Gastrocnemius medialis (tissue), 4 donors: Measurements from ENCODE around the gene IL15. TPM values are rescaled to one million over a fixed set of nuclear protein-coding genes. Genes with fewer than 3 reads are reported as not detected.

Experiments used
- ATAC-seq, 2 donors: fragments of 150-250 bp; one replicate each; pipeline ENCODE4 v1.9.1; 2016
- DNase-seq, 2 donors: peaks; one replicate each; pipeline ENCODE4 v3.0.0-alpha.2; 2019
- H3K27ac ChIP-seq, 4 donors: fragments of 200-600 bp; sonication (generic); 1 replicate in 1 of 4; 2 replicates in 3 of 4; pipeline ENCODE4 v1.5.1; 2016 to 2018; ENCODE audit warnings: mild to moderate bottlenecking in 2 of 4, moderate library complexity in 1 of 4
- H3K27me3 ChIP-seq, 3 donors: fragments of 200-600 bp; sonication (generic) in 2 of 3; 1 replicate in 1 of 3; 2 replicates in 2 of 3; pipeline versions ENCODE4 v1.5.1 to v1.6.0; 2016 to 2019; ENCODE audit warnings: mild to moderate bottlenecking in 1 of 3, moderate library complexity in 1 of 3
- H3K36me3 ChIP-seq, 2 donors: fragments of 200-600 bp; sonication (generic) in 1 of 2; one replicate each; pipeline ENCODE4 v1.5.1; 2017 to 2018
- H3K4me1 ChIP-seq, 2 donors: fragments of 200-600 bp; sonication (generic) in 1 of 2; one replicate each; pipeline ENCODE4 v1.5.1; 2016 to 2017; ENCODE audit warnings: mild to moderate bottlenecking in 2 of 2
- H3K4me3 ChIP-seq, 4 donors: fragments of 200-600 bp; sonication (generic) in 3 of 4; 1 replicate in 1 of 4; 2 replicates in 3 of 4; pipeline ENCODE4 v1.5.1; 2016 to 2019; ENCODE audit warnings: mild to moderate bottlenecking in 2 of 4
- H3K9me3 ChIP-seq, 3 donors: fragments of 200-600 bp; sonication (generic) in 2 of 3; 1 replicate in 1 of 3; 2 replicates in 2 of 3; pipeline ENCODE4 v1.5.1; 2016 to 2019
- POLR2A ChIP-seq, 2 donors: fragments of 450-650 bp; IDR thresholded peaks; one replicate each; pipeline ENCODE4 v1.6.1; 2017; ENCODE audit warnings: antibody characterized with exemption in 2 of 2, mild to moderate bottlenecking in 2 of 2, moderate library complexity in 2 of 2
- in situ Hi-C, 4 donors: fragments of 200-750 bp; cut with MboI; loops; one replicate each; pipeline versions ENCODE4 v1.15.0 to v1.8.0; 2017; ENCODE audit warnings: low sequenced_read_pairs in 4 of 4
- intact Hi-C: fragments of 100-400 bp; cut with DNase I; formaldehyde crosslinking; loops from one replicate; pipeline ENCODE4 v1.15.1; 2023; ENCODE audit warnings: low total_unique reads
- total RNA-seq, 4 donors: library from RNA; depleted of rRNA; stranded (reverse); fragments of >200 nt; gene quantifications; one replicate each; pipeline versions ENCODE4 v1.1.0 to v1.2.3, GENCODE V29; 2016
- TF ChIP-seq, protein P1 (sequence below), 5 experiments: fragments of 450-650 bp in 3 of 5; fragments of 200-600 bp in 2 of 5; sonication (generic) in 2 of 5; IDR thresholded peaks in 4 of 5; conservative IDR thresholded peaks in 1 of 5; 1 replicate in 4 of 5; 2 replicates in 1 of 5; pipeline ENCODE4 v1.5.1; 2016 to 2019; ENCODE audit warnings: antibody characterized with exemption in 5 of 5, mild to moderate bottlenecking in 3 of 5, moderate library complexity in 3 of 5

Gene IL15
- total RNA-seq, 4 donors from 2014 or later: 2.1 to 6.1 (median 2.7) TPM

DNA sequence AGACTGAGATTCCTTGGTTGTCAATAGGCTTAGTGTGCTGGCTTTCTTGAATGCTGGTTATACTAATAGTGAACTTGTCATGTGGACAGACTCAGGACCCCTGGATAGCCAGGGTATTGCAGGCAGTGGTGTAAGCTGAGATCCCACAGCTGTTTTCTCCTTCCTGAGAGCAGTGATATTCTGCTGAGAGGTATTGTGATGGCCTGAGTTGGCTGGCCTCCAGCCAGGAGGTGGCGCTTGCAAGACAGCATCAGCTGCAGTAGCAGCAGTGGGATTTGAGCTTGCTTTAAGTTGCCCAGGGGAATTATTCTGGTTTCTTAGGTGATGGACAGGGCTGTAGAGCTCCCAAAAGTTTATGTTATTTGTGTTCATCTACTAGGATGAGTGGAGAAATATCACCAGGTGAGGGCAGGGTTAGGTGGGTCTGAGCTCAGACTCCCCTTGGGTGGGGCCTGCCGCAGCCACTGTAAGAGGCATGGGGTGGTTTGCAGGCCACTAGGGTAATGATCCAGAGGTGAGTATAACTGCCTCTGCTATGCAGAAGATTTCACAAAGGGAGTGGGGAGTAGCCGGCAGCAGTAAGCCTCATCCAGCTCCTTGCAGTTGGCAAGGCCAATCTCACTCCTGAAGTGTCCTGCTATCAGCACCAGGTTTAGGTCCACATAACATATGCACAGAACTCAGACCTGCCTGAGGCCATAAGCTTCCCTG is 66.2 kb downstream of the IL15 start:
- in situ Hi-C loops (no loop called here), intact Hi-C loops (loop anchor here (10.0 kb wide), 1 partner anchor 358 kb away; no protein-coding TSS in a partner anchor)
- peaks cover 0 to 15% (median 0%) of the 10 kb centered on the region in 3 donors for H3K9me3 ChIP-seq
- H3K4me1 ChIP-seq: no peaks in the 10 kb centered on the region
- no peak overlapping the region for H3K4me3 ChIP-seq
- ATAC-seq (no peak), DNase-seq (peak in 1 of 2 donors; percentile 20)
- H3K27ac ChIP-seq: no peak overlapping the region
- TF ChIP-seq, protein P1, sequence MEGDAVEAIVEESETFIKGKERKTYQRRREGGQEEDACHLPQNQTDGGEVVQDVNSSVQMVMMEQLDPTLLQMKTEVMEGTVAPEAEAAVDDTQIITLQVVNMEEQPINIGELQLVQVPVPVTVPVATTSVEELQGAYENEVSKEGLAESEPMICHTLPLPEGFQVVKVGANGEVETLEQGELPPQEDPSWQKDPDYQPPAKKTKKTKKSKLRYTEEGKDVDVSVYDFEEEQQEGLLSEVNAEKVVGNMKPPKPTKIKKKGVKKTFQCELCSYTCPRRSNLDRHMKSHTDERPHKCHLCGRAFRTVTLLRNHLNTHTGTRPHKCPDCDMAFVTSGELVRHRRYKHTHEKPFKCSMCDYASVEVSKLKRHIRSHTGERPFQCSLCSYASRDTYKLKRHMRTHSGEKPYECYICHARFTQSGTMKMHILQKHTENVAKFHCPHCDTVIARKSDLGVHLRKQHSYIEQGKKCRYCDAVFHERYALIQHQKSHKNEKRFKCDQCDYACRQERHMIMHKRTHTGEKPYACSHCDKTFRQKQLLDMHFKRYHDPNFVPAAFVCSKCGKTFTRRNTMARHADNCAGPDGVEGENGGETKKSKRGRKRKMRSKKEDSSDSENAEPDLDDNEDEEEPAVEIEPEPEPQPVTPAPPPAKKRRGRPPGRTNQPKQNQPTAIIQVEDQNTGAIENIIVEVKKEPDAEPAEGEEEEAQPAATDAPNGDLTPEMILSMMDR (IDR thresholded peaks at IDR 0.05 in 4 of 5, conservative IDR thresholded peaks at IDR 0.05 in 1 of 5): no peak
- no peak for TF ChIP-seq POLR2A (IDR thresholded peaks at IDR 0.05)
- no peaks in the 10 kb centered on the region for H3K36me3 ChIP-seq
- no peaks in the 10 kb centered on the region for H3K27me3 ChIP-seq

DNA sequence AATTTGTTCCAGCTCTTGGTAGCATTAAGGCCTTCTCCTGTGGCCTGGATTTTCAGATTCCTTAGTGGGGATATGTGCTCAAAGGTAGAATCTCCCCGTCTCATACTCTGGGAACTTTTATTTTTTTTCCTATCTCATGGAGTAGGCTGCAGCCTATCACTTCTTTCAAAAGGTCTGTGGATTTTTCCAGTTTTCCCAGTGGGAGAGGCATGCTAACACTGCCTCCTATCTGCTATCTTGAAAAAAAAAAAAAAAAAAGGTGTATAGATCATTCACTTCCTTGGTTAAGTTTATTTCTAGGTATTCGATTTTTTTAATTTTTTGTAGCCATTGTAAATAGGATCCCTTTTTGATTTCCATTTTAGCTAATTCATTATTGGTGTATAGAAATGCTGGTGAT is 67.1 kb downstream of the IL15 start:
- TF ChIP-seq POLR2A (IDR thresholded peaks at IDR 0.05): no peak
- TF ChIP-seq, protein P1 (IDR thresholded peaks at IDR 0.05 in 4 of 5, conservative IDR thresholded peaks at IDR 0.05 in 1 of 5): no peak
- no peaks in the 10 kb centered on the region for H3K4me1 ChIP-seq
- no peaks in the 10 kb centered on the region for H3K27me3 ChIP-seq
- ATAC-seq (no peak), DNase-seq (no peak)
- peaks cover 0 to 15% (median 0%) of the 10 kb centered on the region in 3 donors for H3K9me3 ChIP-seq
- no peak overlapping the region for H3K4me3 ChIP-seq
- H3K36me3 ChIP-seq: no peaks in the 10 kb centered on the region
- intact Hi-C loops (loop anchor here (10.0 kb wide), 1 partner anchor 359 kb away; no protein-coding TSS in a partner anchor), in situ Hi-C loops (no loop called here)
- H3K27ac ChIP-seq: no peak overlapping the region

DNA sequence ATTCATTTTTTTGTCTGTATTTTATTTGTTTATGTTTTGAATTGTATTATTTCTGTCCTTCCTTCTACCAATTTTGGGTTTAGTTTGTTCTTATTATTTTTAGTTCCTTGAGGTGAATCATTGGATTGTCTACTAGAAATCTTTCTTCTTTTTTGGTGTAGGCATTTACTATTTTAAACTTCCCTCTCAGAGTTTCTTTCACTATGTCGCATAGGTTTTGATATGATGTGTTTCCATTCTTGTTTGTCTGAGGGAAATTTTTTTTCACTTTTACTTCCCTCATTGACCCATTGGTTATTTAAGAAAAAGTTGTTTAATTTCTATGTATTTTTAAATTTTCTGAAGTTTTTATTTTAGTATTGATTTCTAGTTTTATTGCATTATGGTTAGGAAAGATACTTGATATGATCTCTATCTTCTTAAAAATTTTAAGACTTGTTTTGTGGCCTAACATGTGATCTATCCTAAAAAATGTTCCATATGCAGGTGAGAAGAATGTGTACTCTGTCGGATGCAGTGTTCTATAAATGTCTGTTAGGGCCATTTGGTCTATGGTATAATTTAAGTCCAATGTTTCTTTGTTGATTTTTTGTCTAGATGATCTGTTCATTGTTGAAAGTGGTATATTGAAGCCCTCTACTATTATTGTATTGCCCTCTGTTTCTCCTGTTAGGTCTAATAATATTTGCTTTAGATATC is 68.8 kb downstream of the IL15 start:
- no peak overlapping the region for H3K4me3 ChIP-seq
- DNase-seq: no peak
- no peak for TF ChIP-seq POLR2A (IDR thresholded peaks at IDR 0.05)
- TF ChIP-seq, protein P1 (IDR thresholded peaks at IDR 0.05 in 4 of 5, conservative IDR thresholded peaks at IDR 0.05 in 1 of 5): no peak
- in situ Hi-C loops (no loop called here), intact Hi-C loops (loop anchor here (10.0 kb wide), 1 partner anchor 360 kb away; no protein-coding TSS in a partner anchor)
- no peaks in the 10 kb centered on the region for H3K27me3 ChIP-seq
- H3K9me3 ChIP-seq: peaks cover 0 to 15% (median 0%) of the 10 kb centered on the region in 3 donors
- H3K27ac ChIP-seq: no peak overlapping the region
- no peaks in the 10 kb centered on the region for H3K4me1 ChIP-seq
- H3K36me3 ChIP-seq: no peaks in the 10 kb centered on the region
- ATAC-seq: no peak

DNA sequence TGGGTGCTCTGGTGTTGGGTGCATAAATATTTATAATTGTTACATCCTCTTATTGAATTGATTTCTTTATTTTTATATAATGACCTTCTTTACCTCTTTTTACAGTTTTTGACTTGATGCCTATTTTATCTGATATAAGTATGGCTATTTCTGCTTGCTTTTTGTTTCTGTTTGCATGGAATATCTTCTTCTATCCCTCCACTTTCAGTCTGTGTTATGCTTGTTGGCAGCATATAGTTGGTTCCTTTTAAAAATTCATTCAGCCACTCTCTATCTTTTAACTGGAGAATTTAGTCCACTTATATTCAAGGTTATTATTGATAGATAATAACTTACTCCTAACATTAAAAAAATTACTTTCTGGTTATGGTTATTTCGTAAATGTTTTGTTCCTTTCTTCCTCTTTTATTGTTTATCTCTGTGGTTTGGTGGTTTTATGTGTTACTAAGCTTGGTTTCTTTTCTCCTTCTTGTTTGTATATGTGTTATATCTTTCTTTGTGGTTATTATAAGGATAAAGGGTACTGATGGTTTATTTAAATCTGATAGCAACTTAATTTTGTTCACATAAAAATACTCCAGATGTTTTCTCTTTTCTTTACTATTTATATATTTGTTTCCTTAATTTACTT is 69.5 kb downstream of the IL15 start:
- ATAC-seq (no peak), DNase-seq (no peak)
- Histone ChIP-seq H3K36me3 (no peaks in the 10 kb centered on the region), H3K4me3 (no peak overlapping the region), H3K27me3 (no peaks in the 10 kb centered on the region), H3K4me1 (no peaks in the 10 kb centered on the region), H3K27ac (no peak overlapping the region), H3K9me3 (peaks cover 0 to 15% (median 0%) of the 10 kb centered on the region in 3 donors)
- in situ Hi-C loops: no loop called here
- intact Hi-C loops: loop anchor here (10.0 kb wide), 1 partner anchor 361 kb away; no protein-coding TSS in a partner anchor
- TF ChIP-seq, protein P1 (IDR thresholded peaks at IDR 0.05 in 4 of 5, conservative IDR thresholded peaks at IDR 0.05 in 1 of 5): no peak
- no peak for TF ChIP-seq POLR2A (IDR thresholded peaks at IDR 0.05)
